ENCODE results near the gene ANKRD40CL.

The ANKRD40CL gene

GRCh38 chr17:50749245-50749644 lies 18.1 kb downstream of the ANKRD40CL start:
- DNase-seq (ENCODE audit: low read depth), result no peak
- H3K4me3 ChIP-seq (ENCODE audit: low read depth, low read length), result no peak overlapping the region
- no peak for TF ChIP-seq CTCF (IDR thresholded peaks at IDR 0.05; ENCODE audit: control insufficient read depth, extremely low read depth, insufficient read depth)

GRCh38 chr17:50745631-50746030 lies 21.7 kb downstream of the ANKRD40CL start:
- H3K4me3 ChIP-seq (ENCODE audit: low read depth, low read length), result no peak overlapping the region
- no peak for TF ChIP-seq CTCF (IDR thresholded peaks at IDR 0.05; ENCODE audit: control insufficient read depth, extremely low read depth, insufficient read depth)
- DNase-seq (ENCODE audit: low read depth), result no peak

DNA sequence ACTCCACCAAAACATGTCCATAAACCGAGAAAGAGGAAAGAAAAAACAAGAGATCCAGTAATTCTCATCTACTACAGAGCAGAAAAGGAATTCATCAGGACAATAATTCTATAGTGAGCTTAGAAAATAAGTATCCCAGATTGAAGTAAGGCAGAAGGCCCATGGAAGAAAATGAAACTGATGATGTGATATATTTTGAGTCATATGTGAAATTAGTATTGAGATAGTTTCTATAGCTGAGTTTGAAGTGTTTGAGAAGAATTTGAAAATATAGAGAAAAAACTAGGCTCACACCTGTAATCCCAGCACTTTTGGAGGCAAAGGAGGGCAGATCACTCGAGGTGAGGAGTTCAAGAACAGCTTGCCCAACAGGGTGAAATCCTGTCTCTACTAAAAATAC lies 28.2 kb downstream of the ANKRD40CL start:
- H3K4me3 ChIP-seq (ENCODE audit: low read depth, low read length), result no peak overlapping the region
- DNase-seq (ENCODE audit: low read depth), result no peak
- no peak for TF ChIP-seq CTCF (IDR thresholded peaks at IDR 0.05; ENCODE audit: control insufficient read depth, extremely low read depth, insufficient read depth)

DNA sequence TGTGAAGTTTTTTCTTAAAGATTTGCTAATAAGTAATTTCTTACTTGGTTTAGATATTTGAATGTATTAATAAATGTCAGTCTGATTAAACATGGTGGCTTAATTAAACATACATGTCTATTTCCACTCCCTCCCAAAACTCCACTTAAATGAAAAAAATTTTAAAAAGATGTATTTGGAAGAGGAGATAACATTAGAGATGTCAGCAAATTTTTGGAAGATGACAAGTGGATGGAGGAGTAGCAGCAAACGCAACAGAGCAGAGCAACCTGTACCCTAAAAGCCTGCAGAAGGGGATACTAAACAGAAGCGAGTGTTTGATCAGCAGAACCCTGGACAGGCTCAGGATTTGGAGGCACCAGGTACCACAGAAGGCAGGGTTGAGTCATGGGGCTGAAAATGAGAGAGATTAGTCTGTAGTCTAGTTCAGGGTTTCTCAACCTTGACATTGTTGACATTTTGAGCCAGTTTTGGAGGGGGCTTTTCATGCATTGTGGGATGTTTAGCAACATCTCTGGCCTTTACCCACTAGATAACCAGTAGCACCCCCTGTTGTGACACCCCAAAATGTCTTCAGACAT lies 30.1 kb downstream of the ANKRD40CL start:
- no peak for TF ChIP-seq CTCF (IDR thresholded peaks at IDR 0.05; ENCODE audit: control insufficient read depth, extremely low read depth, insufficient read depth)
- no peak overlapping the region for H3K4me3 ChIP-seq (ENCODE audit: low read depth, low read length)
- no peak for DNase-seq (ENCODE audit: low read depth)

- no peak for TF ChIP-seq CTCF (IDR thresholded peaks at IDR 0.05; ENCODE audit: control insufficient read depth, extremely low read depth, insufficient read depth)
- DNase-seq (ENCODE audit: low read depth), result no peak
- no peak overlapping the region for H3K4me3 ChIP-seq (ENCODE audit: low read depth, low read length)
Measured at GRCh38 chr17:50735287-50735686, 32.0 kb downstream of the ANKRD40CL start.

GRCh38 chr17:50731575-50732460 lies 35.5 kb downstream of the ANKRD40CL start:
- no peak for TF ChIP-seq CTCF (IDR thresholded peaks at IDR 0.05; ENCODE audit: control insufficient read depth, extremely low read depth, insufficient read depth)
- no peak for DNase-seq (ENCODE audit: low read depth)
- no peak overlapping the region for H3K4me3 ChIP-seq (ENCODE audit: low read depth, low read length)
